ENCODE data around the gene NPHP3.

DNA sequence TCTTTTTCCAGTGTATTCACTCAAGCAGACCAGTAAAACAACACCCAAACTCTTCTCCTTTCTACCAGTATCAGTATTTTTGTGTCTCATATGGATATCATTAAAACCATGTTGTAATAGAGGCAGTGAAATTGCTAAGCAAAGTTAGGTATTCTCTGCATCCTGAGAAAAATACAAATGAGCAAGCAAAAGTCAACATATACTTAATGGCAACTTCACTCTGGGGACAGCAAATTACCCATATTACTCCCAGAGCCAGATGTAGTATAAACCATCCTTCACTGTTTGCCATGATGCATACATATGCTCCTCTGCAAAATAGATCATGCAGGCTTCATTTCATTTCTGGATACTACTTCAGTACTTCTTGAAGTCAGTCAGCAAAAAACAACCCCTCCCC lies 40.0 kb downstream of the NPHP3 start:
- TF ChIP-seq, protein P1, sequence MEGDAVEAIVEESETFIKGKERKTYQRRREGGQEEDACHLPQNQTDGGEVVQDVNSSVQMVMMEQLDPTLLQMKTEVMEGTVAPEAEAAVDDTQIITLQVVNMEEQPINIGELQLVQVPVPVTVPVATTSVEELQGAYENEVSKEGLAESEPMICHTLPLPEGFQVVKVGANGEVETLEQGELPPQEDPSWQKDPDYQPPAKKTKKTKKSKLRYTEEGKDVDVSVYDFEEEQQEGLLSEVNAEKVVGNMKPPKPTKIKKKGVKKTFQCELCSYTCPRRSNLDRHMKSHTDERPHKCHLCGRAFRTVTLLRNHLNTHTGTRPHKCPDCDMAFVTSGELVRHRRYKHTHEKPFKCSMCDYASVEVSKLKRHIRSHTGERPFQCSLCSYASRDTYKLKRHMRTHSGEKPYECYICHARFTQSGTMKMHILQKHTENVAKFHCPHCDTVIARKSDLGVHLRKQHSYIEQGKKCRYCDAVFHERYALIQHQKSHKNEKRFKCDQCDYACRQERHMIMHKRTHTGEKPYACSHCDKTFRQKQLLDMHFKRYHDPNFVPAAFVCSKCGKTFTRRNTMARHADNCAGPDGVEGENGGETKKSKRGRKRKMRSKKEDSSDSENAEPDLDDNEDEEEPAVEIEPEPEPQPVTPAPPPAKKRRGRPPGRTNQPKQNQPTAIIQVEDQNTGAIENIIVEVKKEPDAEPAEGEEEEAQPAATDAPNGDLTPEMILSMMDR (conservative IDR thresholded peaks at IDR 0.05; ENCODE audit: low read depth, low read length) = no peak
- TF ChIP-seq EZH2 (IDR thresholded peaks at IDR 0.05; ENCODE audit: borderline replicate concordance, low read depth, low read length, poor library complexity, severe bottlenecking) = no peak

Data from A673 (cell line).